IPS-20b (cell line): ENCODE data around the gene COQ10A.
A peak's percentile ranks its signal among the peaks of the same experiment; 100 is the strongest.
"Not testable (repeated sequence)": the region's sequence is repeated elsewhere in the genome, so short reads cannot be mapped to it uniquely, and the experiment has no call there.

Experiments
- H3K27ac ChIP-seq: one replicate; pipeline ENCODE4 v1.5.1; 2013; ENCODE audit warnings: low read length
- H3K27me3 ChIP-seq: 2 replicates; pipeline ENCODE4 v1.6.1; 2013; ENCODE audit warnings: mild to moderate bottlenecking, low read length, inconsistent platforms; ENCODE audit not compliant: insufficient read depth
- H3K36me3 ChIP-seq: 2 replicates; pipeline ENCODE4 v1.6.1; 2013; ENCODE audit warnings: low read depth, mild to moderate bottlenecking, inconsistent platforms, low read length, moderate library complexity; ENCODE audit not compliant: insufficient read depth
- H3K4me1 ChIP-seq: 2 replicates; pipeline ENCODE4 v1.6.1; 2013; ENCODE audit warnings: mild to moderate bottlenecking, control low read depth, inconsistent platforms, low read length, moderate library complexity; ENCODE audit not compliant: insufficient read depth
- H3K4me3 ChIP-seq: 2 replicates; pipeline ENCODE4 v1.5.1; 2013; ENCODE audit warnings: mild to moderate bottlenecking, low read length, inconsistent platforms
- H3K9ac ChIP-seq: 2 replicates; pipeline ENCODE4 v1.6.1; 2013; ENCODE audit warnings: low read depth, mild to moderate bottlenecking, inconsistent platforms, low read length, moderate library complexity
- H3K9me3 ChIP-seq: 2 replicates; pipeline ENCODE4 v1.6.1; 2013; ENCODE audit warnings: mild to moderate bottlenecking, low read depth, low read length, inconsistent platforms; ENCODE audit not compliant: insufficient read depth

COQ10A gene

GRCh38 chr12:56284263-56284662, 17.5 kb downstream of the COQ10A start:
- H3K9me3 ChIP-seq, H3K9ac ChIP-seq, H3K4me1 ChIP-seq, H3K4me3 ChIP-seq, H3K27me3 ChIP-seq, H3K27ac ChIP-seq: not testable (repeated sequence)
- peaks cover 70% of the 10 kb centered on the region for H3K36me3 ChIP-seq

- Histone ChIP-seq H3K36me3 (peaks cover 60% of the 10 kb centered on the region), H3K9ac (no peak overlapping the region), H3K27ac (no peak overlapping the region), H3K4me1 (peaks cover 4% of the 10 kb centered on the region), H3K27me3 (no peaks in the 10 kb centered on the region), H3K4me3 (no peak overlapping the region), H3K9me3 (no peaks in the 10 kb centered on the region)
Observed at GRCh38 chr12:56286044-56286830, 19.5 kb downstream of the COQ10A start.

GRCh38 chr12:56288705-56289387, 22.1 kb downstream of the COQ10A start:
- no peaks in the 10 kb centered on the region for H3K9me3 ChIP-seq
- H3K4me1 ChIP-seq = peaks cover 4% of the 10 kb centered on the region
- peaks cover 43% of the 10 kb centered on the region for H3K36me3 ChIP-seq
- H3K9ac ChIP-seq = no peak overlapping the region
- H3K4me3 ChIP-seq = no peak overlapping the region
- H3K27ac ChIP-seq = no peak overlapping the region
- H3K27me3 ChIP-seq = no peaks in the 10 kb centered on the region

DNA sequence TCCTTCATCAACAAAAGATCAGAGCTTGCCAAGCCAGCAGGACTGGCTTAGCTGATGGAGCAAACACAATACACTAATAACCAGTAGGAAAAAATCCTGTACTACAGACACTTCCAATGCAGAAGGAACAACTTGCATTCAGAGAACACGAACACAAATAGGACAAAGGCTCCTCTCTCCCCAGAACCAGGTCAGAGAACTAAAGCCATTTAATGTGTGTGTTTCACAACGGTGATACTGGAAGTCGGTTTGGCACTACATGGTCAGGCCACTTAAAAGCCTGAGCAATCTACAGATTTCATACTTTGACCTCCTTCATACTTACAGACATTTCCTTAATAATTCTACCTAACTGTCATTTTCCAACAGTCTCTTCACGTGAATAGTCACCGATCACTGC, 27.1 kb downstream of the COQ10A start:
- no peaks in the 10 kb centered on the region for H3K4me1 ChIP-seq

GRCh38 chr12:56296295-56296694, 29.6 kb downstream of the COQ10A start:
- H3K27me3 ChIP-seq = no peaks in the 10 kb centered on the region
- H3K36me3 ChIP-seq = peaks cover 36% of the 10 kb centered on the region
- H3K27ac ChIP-seq = no peak overlapping the region
- no peak overlapping the region for H3K4me3 ChIP-seq
- no peaks in the 10 kb centered on the region for H3K9me3 ChIP-seq
- no peaks in the 10 kb centered on the region for H3K4me1 ChIP-seq
- H3K9ac ChIP-seq = no peak overlapping the region

More for the DNA sequence above, 27.1 kb downstream of the COQ10A start:
- Histone ChIP-seq H3K36me3 (peaks cover 50% of the 10 kb centered on the region), H3K4me3 (no peak overlapping the region), H3K9ac (no peak overlapping the region), H3K9me3 (no peaks in the 10 kb centered on the region), H3K27me3 (no peaks in the 10 kb centered on the region), H3K27ac (no peak overlapping the region)

DNA sequence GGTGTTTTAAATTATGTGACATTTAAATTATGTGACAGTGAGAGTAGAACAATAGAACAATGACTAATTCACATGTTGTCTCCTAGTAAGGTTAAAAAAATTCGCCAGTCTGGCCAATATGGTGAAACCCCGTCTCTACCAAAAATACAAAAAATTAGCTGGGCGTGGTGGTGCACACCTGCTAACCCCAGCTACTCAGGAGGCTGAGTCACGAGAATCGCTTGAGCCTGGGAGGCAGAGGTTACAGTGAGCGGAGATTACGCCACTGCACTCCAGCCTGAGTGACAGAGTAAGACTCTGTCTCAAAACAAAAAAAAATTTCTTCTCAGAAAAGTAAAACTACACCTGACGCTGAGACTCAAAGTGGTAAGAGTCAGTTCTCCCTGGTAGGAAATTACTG, 30.7 kb downstream of the COQ10A start:
- Histone ChIP-seq H3K4me1 (no peaks in the 10 kb centered on the region), H3K36me3 (peaks cover 37% of the 10 kb centered on the region), H3K27ac (no peak overlapping the region), H3K9ac (no peak overlapping the region), H3K9me3 (no peaks in the 10 kb centered on the region), H3K4me3 (no peak overlapping the region), H3K27me3 (no peaks in the 10 kb centered on the region)

DNA sequence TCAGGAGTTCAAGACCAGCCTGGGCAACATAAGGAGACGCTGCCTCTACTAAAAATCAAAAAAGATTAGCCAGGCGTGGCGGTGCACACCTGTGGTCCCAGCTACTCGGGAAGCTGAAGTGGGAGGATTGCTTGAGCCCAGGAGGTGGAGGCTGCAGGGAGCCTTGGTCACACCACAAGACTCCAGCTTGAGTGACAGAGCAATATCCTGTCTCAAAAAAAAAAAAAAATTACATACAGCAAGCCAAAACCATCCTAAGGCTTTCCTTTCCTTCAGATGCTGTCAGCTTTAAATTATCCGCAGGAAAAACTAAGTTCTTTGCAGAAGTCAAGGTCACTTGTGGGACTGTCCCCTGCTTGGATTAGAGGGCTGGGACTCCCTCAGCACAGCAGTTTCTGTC, 32.1 kb downstream of the COQ10A start:
- Histone ChIP-seq H3K36me3 (peaks cover 34% of the 10 kb centered on the region), H3K4me1 (no peaks in the 10 kb centered on the region), H3K9me3 (no peaks in the 10 kb centered on the region), H3K27me3 (no peaks in the 10 kb centered on the region), H3K27ac (no peak overlapping the region), H3K9ac (peak overlapping the region; percentile 89), H3K4me3 (peak overlapping the region; percentile 94)

- H3K27me3 ChIP-seq = no peaks in the 10 kb centered on the region
- H3K36me3 ChIP-seq = peaks cover 34% of the 10 kb centered on the region
- H3K4me3 ChIP-seq = peak overlapping the region; percentile 94
- no peak overlapping the region for H3K27ac ChIP-seq
- no peaks in the 10 kb centered on the region for H3K9me3 ChIP-seq
- H3K4me1 ChIP-seq = no peaks in the 10 kb centered on the region
- H3K9ac ChIP-seq = peak overlapping the region; percentile 89
Observed at GRCh38 chr12:56299308-56299852, 32.6 kb downstream of the COQ10A start.

GRCh38 chr12:56299853-56300643, 33.3 kb downstream of the COQ10A start, which contains the start of gene CS:
Gene CS, minus strand, starts transcription at chr12:56300330. Its CDS starts 129 bp downstream, at chr12:56300201.
- peaks cover 35% of the 10 kb centered on the region for H3K36me3 ChIP-seq
- no peaks in the 10 kb centered on the region for H3K27me3 ChIP-seq
- H3K27ac ChIP-seq = peak within 1 kb of the TSS; percentile 79
- H3K4me1 ChIP-seq = no peaks in the 10 kb centered on the region
- peak within 1 kb of the TSS; percentile 89 for H3K9ac ChIP-seq
- no peaks in the 10 kb centered on the region for H3K9me3 ChIP-seq
- peak within 1 kb of the TSS; percentile 94 for H3K4me3 ChIP-seq

- Histone ChIP-seq H3K27ac (peak overlapping the region; percentile 79), H3K9ac (peak overlapping the region; percentile 81), H3K27me3 (no peaks in the 10 kb centered on the region), H3K9me3 (no peaks in the 10 kb centered on the region), H3K4me1 (no peaks in the 10 kb centered on the region), H3K4me3 (peak overlapping the region; percentile 94), H3K36me3 (peaks cover 43% of the 10 kb centered on the region)
Observed at GRCh38 chr12:56300644-56301464, 34.1 kb downstream of the COQ10A start.

- Histone ChIP-seq H3K36me3 (peaks cover 54% of the 10 kb centered on the region), H3K9ac (no peak overlapping the region), H3K4me1 (no peaks in the 10 kb centered on the region), H3K27ac (no peak overlapping the region), H3K27me3 (no peaks in the 10 kb centered on the region), H3K9me3 (no peaks in the 10 kb centered on the region), H3K4me3 (no peak overlapping the region)
Observed at GRCh38 chr12:56304276-56304675, 37.5 kb downstream of the COQ10A start.
